Adrenal gland (tissue), 12 donors: ENCODE results near the gene OTUB2. TPM values are rescaled to one million over a fixed set of nuclear protein-coding genes. Genes with fewer than 3 reads are reported as not detected.

Source experiments
- DNase-seq, 7 donors: peaks; one replicate each; pipeline ENCODE4 v3.0.0-alpha.2; 2019 to 2020
- H3K27ac ChIP-seq, 5 donors: fragments of 200-600 bp; sonication (generic) in 4 of 5; 1 replicate in 3 of 5; 2 replicates in 2 of 5; pipeline versions ENCODE4 v1.5.1 to v1.8.0; 2016 to 2020; ENCODE audit warnings: mild to moderate bottlenecking in 1 of 5
- H3K27me3 ChIP-seq: fragments of 200-600 bp; 2 replicates; pipeline ENCODE4 v1.8.0; 2021
- H3K36me3 ChIP-seq, 2 donors: fragments of 200-600 bp; replicated peaks in 1 of 2; 1 replicate in 1 of 2; 2 replicates in 1 of 2; pipeline versions ENCODE4 v1.5.1 to v1.8.0; 2018 to 2022
- H3K4me1 ChIP-seq, 2 donors: fragments of 200-600 bp; replicated peaks in 1 of 2; 1 replicate in 1 of 2; 2 replicates in 1 of 2; pipeline versions ENCODE4 v1.5.1 to v1.8.0; 2018 to 2021
- H3K4me3 ChIP-seq, 4 donors: fragments of 200-600 bp; sonication (generic) in 3 of 4; one replicate each; pipeline ENCODE4 v1.5.1; 2016 to 2018
- H3K9me3 ChIP-seq, 3 donors: fragments of 200-600 bp; sonication (generic) in 1 of 3; replicated peaks in 1 of 3; 1 replicate in 2 of 3; 2 replicates in 1 of 3; pipeline versions ENCODE4 v1.5.1 to v1.8.0; 2016 to 2021
- CTCF ChIP-seq, 6 experiments: fragments of 450-650 bp in 4 of 6; fragments of 200-600 bp in 2 of 6; sonication (generic) in 1 of 6; IDR thresholded peaks; 1 replicate in 5 of 6; 2 replicates in 1 of 6; pipeline versions ENCODE4 v1.5.1 to v1.8.0; 2016 to 2021; ENCODE audit warnings: antibody characterized with exemption in 6 of 6, mild to moderate bottlenecking in 2 of 6, moderate library complexity in 1 of 6
- POLR2A ChIP-seq, 2 donors: fragments of 450-650 bp; IDR thresholded peaks; one replicate each; pipeline ENCODE4 v1.6.1; 2017; ENCODE audit warnings: antibody characterized with exemption in 2 of 2, mild to moderate bottlenecking in 2 of 2, moderate library complexity in 1 of 2
- WGBS, 4 donors: extraction: QIAGEN DNeasy Blood & Tissue Kit in 2 of 4; methylation state at CpG; one replicate each; pipeline versions ENCODE4 v1.1.5 to v1.1.7; 2013 to 2017; 5-methylcytosine and 5-hydroxymethylcytosine counted together
- intact Hi-C, 2 donors: fragments of 100-400 bp; cut with DNase I; formaldehyde crosslinking; loops; one replicate each; pipeline versions ENCODE4 v1.14.1 to v1.15.0; 2022 to 2023
- polyA plus RNA-seq, 3 donors: library from polyadenylated mRNA; stranded (reverse); fragments of 200-250 nt in 2 of 3; fragments of 350-450 nt in 1 of 3; fragmentation: Illumina TruSeq in 1 of 3; extraction: RNeasy Lipid Tissue Mini Kit (QIAGEN cat#74804) in 1 of 3; gene quantifications; one replicate each; pipeline ENCODE4 v1.2.3, GENCODE V29; 2013 to 2014
- total RNA-seq, 9 donors: library from RNA; depleted of rRNA in 4 of 9; stranded (reverse); fragments of >200 nt in 4 of 9; fragments of 120-200 nt in 1 of 9; fragmentation: NEBNext Ultra II Directional in 1 of 9; extraction: Animal tissue kit (Norgen Biotek cat#: 25700) in 1 of 9; gene quantifications; one replicate each; pipeline versions ENCODE4 v1.1.0 to v1.2.4, GENCODE V29; 2013 to 2023
- donor health status: healthy with polysubstance abuse.
- donor health status: Bipolar disorder and iron deficiency.
- donor health status: DM: yes; HTN: yes; CAD: no.
- donor health status: DM: no; HTN: no; CAD: no.
- donor health status: DM: no; HTN: no; CAD: no.
- donor health status: DM: yes; HTN: yes; CAD: no.

OTUB2 gene
- total and polyA plus RNA-seq, 12 donors = 0.17 to 10.7 (median 1.5) TPM

GRCh38 chr14:93977790-93978581, 48.2 kb upstream of the OTUB2 start:
- DNase-seq = no peak
- no peak for TF ChIP-seq POLR2A (IDR thresholded peaks at IDR 0.05)
- TF ChIP-seq CTCF (IDR thresholded peaks at IDR 0.05) = no peak
- Histone ChIP-seq H3K4me1 (no peaks in the 10 kb centered on the region), H3K9me3 (no peaks in the 10 kb centered on the region), H3K27ac (no peak overlapping the region), H3K36me3 (no peaks in the 10 kb centered on the region), H3K27me3 (no peaks in the 10 kb centered on the region), H3K4me3 (no peak overlapping the region)
- 83 to 91% (median 89%) methylated on average over 11 of the region's 11 CpGs for WGBS, 4 donors
- intact Hi-C loops = no loop called here

DNA sequence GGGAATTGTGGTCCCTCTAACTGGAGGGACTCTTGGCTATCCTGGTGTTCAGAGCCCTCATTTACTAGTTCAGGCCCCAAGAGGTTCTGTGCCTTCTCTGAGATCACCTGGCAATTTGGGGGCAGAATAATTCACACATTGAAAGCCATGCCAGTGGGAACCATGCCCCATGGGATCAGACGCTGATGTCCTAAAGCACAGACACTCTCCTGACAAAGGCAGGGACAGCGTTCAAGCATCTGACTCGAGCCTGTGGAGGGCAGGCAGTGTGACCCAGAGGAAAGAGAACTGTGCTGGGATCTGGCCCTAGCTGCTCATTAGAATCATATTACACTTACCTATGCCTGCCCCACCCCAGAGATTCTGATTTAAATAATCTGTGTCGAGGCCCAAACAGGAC, 47.4 kb upstream of the OTUB2 start:
- DNase-seq = no peak
- H3K4me3 ChIP-seq = no peak overlapping the region
- no peaks in the 10 kb centered on the region for H3K9me3 ChIP-seq
- H3K27me3 ChIP-seq = no peaks in the 10 kb centered on the region
- 82 to 96% (median 90%) methylated on average over 3 to 4 of the region's 4 CpGs for WGBS, 4 donors
- no peak overlapping the region for H3K27ac ChIP-seq
- H3K4me1 ChIP-seq = no peaks in the 10 kb centered on the region
- intact Hi-C loops = no loop called here
- TF ChIP-seq POLR2A (IDR thresholded peaks at IDR 0.05) (no peak), CTCF (IDR thresholded peaks at IDR 0.05) (no peak)
- no peaks in the 10 kb centered on the region for H3K36me3 ChIP-seq

DNA sequence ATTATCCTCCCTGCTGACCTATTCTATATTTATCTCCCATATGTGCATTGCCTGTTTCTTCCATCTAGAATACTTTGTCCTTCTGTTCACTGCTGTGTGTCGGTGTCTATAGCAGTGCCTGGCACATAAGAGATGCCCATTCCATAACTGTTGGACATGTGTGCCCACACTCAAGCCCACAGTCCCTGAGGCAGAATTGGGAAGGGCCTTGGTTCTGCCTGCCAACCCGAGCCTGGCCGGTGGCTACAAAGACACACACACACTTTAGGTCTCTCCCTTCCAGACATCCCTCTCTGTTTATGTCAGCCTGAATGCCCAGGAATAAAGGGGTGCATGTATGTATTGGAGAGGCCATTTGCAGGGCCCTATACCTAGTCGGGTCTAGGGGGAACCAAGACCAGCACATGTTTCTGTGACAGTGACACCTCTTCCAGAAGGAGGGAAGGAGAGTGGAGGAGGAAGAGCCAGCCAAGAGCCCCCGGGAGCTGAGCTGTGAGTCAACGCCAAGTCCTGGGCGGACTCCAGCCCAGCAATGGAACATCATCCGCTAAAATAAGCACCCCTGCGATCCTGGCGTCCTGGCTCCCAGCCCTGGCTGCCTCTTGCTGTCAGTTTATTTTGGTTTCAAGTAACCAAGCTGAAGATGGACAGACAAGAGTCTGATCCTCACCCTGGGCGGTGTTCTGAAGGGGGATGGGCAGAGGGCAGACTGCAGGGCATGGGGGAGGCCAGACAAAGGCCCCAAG, 45.5 kb upstream of the OTUB2 start:
- intact Hi-C loops = no loop called here
- Histone ChIP-seq H3K27me3 (no peaks in the 10 kb centered on the region), H3K27ac (no peak overlapping the region), H3K4me1 (no peaks in the 10 kb centered on the region), H3K9me3 (no peaks in the 10 kb centered on the region), H3K4me3 (no peak overlapping the region), H3K36me3 (no peaks in the 10 kb centered on the region)
- no peak for TF ChIP-seq POLR2A (IDR thresholded peaks at IDR 0.05)
- no peak for TF ChIP-seq CTCF (IDR thresholded peaks at IDR 0.05)
- DNase-seq = no peak
- 76 to 88% (median 80%) methylated on average over 8 to 11 of the region's 11 CpGs for WGBS, 4 donors

DNA sequence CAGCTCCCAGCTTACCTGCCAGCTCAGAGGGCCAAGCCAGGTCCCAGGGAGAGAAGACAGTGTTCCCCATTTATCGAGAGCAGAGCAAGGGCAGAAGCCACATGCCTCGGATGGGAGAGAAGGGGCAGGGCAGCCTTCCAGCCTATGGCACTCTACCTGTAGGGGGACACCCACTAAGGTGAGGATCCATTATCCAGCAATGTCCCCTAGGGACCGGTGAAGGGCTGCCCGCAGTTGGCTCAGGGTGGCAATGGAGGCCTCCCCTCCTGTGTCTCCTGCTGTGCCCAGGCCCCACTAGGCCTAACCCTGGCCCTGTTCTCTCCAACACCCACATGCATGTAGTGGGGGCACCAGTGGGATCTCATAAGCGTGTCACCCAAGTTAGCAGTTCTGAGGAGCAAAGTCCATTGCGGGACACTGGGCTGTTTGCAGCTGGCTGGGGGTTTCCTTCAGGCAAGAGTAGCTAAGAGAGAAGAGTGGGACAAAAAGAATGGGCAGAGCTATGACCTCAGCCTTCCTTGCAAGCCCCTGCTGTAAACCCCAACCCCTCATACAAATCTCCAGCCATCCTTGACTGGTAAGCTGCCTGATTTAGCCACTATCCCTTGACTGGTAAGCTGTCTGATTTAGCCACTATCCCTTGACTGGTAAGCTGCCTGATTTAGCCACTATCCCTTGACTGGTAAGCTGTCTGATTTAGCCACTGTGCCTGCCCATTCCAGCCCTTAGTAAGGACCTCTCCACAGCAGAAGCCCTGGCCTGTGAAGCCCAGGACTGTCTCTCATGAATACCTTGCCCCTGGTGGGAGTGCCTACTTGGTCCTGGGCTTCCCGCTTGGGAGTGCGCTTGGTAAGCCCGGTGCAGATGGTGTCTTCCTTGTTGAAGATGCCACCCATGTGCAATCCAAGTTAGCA, 44.6 kb upstream of the OTUB2 start:
- TF ChIP-seq POLR2A (IDR thresholded peaks at IDR 0.05) = no peak
- no peak for TF ChIP-seq CTCF (IDR thresholded peaks at IDR 0.05)
- no peak overlapping the region for H3K27ac ChIP-seq
- no peak overlapping the region for H3K4me3 ChIP-seq
- intact Hi-C loops = no loop called here
- H3K9me3 ChIP-seq = no peaks in the 10 kb centered on the region
- H3K4me1 ChIP-seq = no peaks in the 10 kb centered on the region
- no peaks in the 10 kb centered on the region for H3K27me3 ChIP-seq
- DNase-seq = no peak
- no peaks in the 10 kb centered on the region for H3K36me3 ChIP-seq
- 90 to 96% (median 95%) methylated on average over 3 to 9 of the region's 9 CpGs for WGBS, 4 donors
